ENCODE measurements around the gene GRM7. TPM values are rescaled to one million over a fixed set of nuclear protein-coding genes. Genes with fewer than 3 reads are reported as not detected.

GRM7 gene
- polyA plus RNA-seq, 1 donor from 2014 or later, result 23.8 TPM

GRCh38 chr3:7285505-7285904, 424.6 kb downstream of the GRM7 start:
- H3K4me2 ChIP-seq (ENCODE audit: low read length), result no peak overlapping the region
- H4K20me1 ChIP-seq (ENCODE audit: insufficient read depth), result no peaks in the 10 kb centered on the region
- TF ChIP-seq EP300 (conservative IDR thresholded peaks at IDR 0.05; ENCODE audit: poor library complexity, severe bottlenecking) (no peak), RAD21 (conservative IDR thresholded peaks at IDR 0.05) (no peak), TAF1 (IDR thresholded peaks at IDR 0.05; ENCODE audit: low read depth) (no peak)
- TF ChIP-seq, protein P1, sequence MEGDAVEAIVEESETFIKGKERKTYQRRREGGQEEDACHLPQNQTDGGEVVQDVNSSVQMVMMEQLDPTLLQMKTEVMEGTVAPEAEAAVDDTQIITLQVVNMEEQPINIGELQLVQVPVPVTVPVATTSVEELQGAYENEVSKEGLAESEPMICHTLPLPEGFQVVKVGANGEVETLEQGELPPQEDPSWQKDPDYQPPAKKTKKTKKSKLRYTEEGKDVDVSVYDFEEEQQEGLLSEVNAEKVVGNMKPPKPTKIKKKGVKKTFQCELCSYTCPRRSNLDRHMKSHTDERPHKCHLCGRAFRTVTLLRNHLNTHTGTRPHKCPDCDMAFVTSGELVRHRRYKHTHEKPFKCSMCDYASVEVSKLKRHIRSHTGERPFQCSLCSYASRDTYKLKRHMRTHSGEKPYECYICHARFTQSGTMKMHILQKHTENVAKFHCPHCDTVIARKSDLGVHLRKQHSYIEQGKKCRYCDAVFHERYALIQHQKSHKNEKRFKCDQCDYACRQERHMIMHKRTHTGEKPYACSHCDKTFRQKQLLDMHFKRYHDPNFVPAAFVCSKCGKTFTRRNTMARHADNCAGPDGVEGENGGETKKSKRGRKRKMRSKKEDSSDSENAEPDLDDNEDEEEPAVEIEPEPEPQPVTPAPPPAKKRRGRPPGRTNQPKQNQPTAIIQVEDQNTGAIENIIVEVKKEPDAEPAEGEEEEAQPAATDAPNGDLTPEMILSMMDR (IDR thresholded peaks at IDR 0.05; ENCODE audit: poor library complexity, severe bottlenecking), result no peak
- no peak overlapping the region for H3K27ac ChIP-seq (ENCODE audit: low read length)
- no peaks in the 10 kb centered on the region for H3K9me2 ChIP-seq (ENCODE audit: insufficient read depth, low read length)
- no peak overlapping the region for H2AFZ ChIP-seq (ENCODE audit: low read depth, low read length)
- no peaks in the 10 kb centered on the region for H3F3A ChIP-seq (ENCODE audit: insufficient read depth, low read length, poor library complexity, severe bottlenecking)
- H3K4me3 ChIP-seq (ENCODE audit: low read length), result no peak overlapping the region
- H3K27me3 ChIP-seq (ENCODE audit: insufficient read depth, low read depth, low read length), result no peaks in the 10 kb centered on the region
- H3K9ac ChIP-seq (ENCODE audit: low read length), result no peak overlapping the region
- H3K9me3 ChIP-seq (ENCODE audit: low read length), result no peaks in the 10 kb centered on the region
- H3K79me2 ChIP-seq (replicated peaks; ENCODE audit: insufficient read depth, low read length), result no peaks in the 10 kb centered on the region
- H3K36me3 ChIP-seq (ENCODE audit: insufficient read depth, low read length), result no peaks in the 10 kb centered on the region

- H3K9me3 ChIP-seq (ENCODE audit: low read length), result no peaks in the 10 kb centered on the region
- H2AFZ ChIP-seq (ENCODE audit: low read depth, low read length), result no peak overlapping the region
- H3K27me3 ChIP-seq (ENCODE audit: insufficient read depth, low read depth, low read length), result no peaks in the 10 kb centered on the region
- H3K9ac ChIP-seq (ENCODE audit: low read length), result no peak overlapping the region
- no peak for TF ChIP-seq REST (IDR thresholded peaks at IDR 0.05; ENCODE audit: borderline replicate concordance)
- no peaks in the 10 kb centered on the region for H3K36me3 ChIP-seq (ENCODE audit: insufficient read depth, low read length)
- H4K20me1 ChIP-seq (ENCODE audit: insufficient read depth), result no peaks in the 10 kb centered on the region
- no peaks in the 10 kb centered on the region for H3F3A ChIP-seq (ENCODE audit: insufficient read depth, low read length, poor library complexity, severe bottlenecking)
- no peaks in the 10 kb centered on the region for H3K9me2 ChIP-seq (ENCODE audit: insufficient read depth, low read length)
- H3K4me2 ChIP-seq (ENCODE audit: low read length), result no peak overlapping the region
- no peaks in the 10 kb centered on the region for H3K79me2 ChIP-seq (replicated peaks; ENCODE audit: insufficient read depth, low read length)
- no peak overlapping the region for H3K4me3 ChIP-seq (ENCODE audit: low read length)
- no peak overlapping the region for H3K27ac ChIP-seq (ENCODE audit: low read length)
Measured at GRCh38 chr3:7288133-7288532, 427.2 kb downstream of the GRM7 start.

GRCh38 chr3:7289121-7289520, 428.2 kb downstream of the GRM7 start:
- Histone ChIP-seq H3K9me2 (ENCODE audit: insufficient read depth, low read length) (no peaks in the 10 kb centered on the region), H3K27ac (ENCODE audit: low read length) (no peak overlapping the region), H3K79me2 (replicated peaks; ENCODE audit: insufficient read depth, low read length) (no peaks in the 10 kb centered on the region), H3K9ac (ENCODE audit: low read length) (no peak overlapping the region), H3K4me3 (ENCODE audit: low read length) (no peak overlapping the region), H3K9me3 (ENCODE audit: low read length) (no peaks in the 10 kb centered on the region), H3K36me3 (ENCODE audit: insufficient read depth, low read length) (no peaks in the 10 kb centered on the region), H3K27me3 (ENCODE audit: insufficient read depth, low read depth, low read length) (no peaks in the 10 kb centered on the region), H3F3A (ENCODE audit: insufficient read depth, low read length, poor library complexity, severe bottlenecking) (no peaks in the 10 kb centered on the region), H3K4me2 (ENCODE audit: low read length) (no peak overlapping the region), H2AFZ (ENCODE audit: low read depth, low read length) (no peak overlapping the region), H4K20me1 (ENCODE audit: insufficient read depth) (no peaks in the 10 kb centered on the region)
- TF ChIP-seq MXI1 (conservative IDR thresholded peaks at IDR 0.05; ENCODE audit: poor library complexity, severe bottlenecking), result no peak
- no peak for TF ChIP-seq TAF1 (IDR thresholded peaks at IDR 0.05; ENCODE audit: low read depth)
- no peak for TF ChIP-seq RAD21 (conservative IDR thresholded peaks at IDR 0.05)
- TF ChIP-seq SMC3 (conservative IDR thresholded peaks at IDR 0.05; ENCODE audit: poor library complexity), result no peak
- no peak for TF ChIP-seq POLR2AphosphoS5 (IDR thresholded peaks at IDR 0.05)
- no peak for TF ChIP-seq EZH2 (IDR thresholded peaks at IDR 0.05; ENCODE audit: borderline replicate concordance, insufficient read depth, low read length, poor library complexity, severe bottlenecking)
- TF ChIP-seq, protein P1 (IDR thresholded peaks at IDR 0.05; ENCODE audit: poor library complexity, severe bottlenecking), result no peak
- TF ChIP-seq REST (IDR thresholded peaks at IDR 0.05; ENCODE audit: borderline replicate concordance), result no peak
- TF ChIP-seq EP300 (conservative IDR thresholded peaks at IDR 0.05; ENCODE audit: poor library complexity, severe bottlenecking), result no peak
